GM21360 (cell line): ENCODE measurements around the gene KRT34.
"Not testable (repeated sequence)": the region's sequence is repeated elsewhere in the genome, so short reads cannot be mapped to it uniquely, and the experiment has no call there.

ENCODE experiments used
- ATAC-seq: cut with Tn5 transposase; IDR thresholded peaks from one replicate; pipeline ENCODE4 v1.9.1; 2021; ENCODE audit warnings: mild to moderate bottlenecking, moderate library complexity; ENCODE audit not compliant: unreplicated experiment

Gene KRT34

GRCh38 chr17:41381943-41382342 is at the start of gene KRT34:
TSS of gene KRT34 (minus strand) at chr17:41382306. CDS start at chr17:41382246, 60 bp downstream.
- not testable (repeated sequence) for ATAC-seq

GRCh38 chr17:41430376-41430775 is 48.3 kb upstream of the KRT34 start:
- ATAC-seq: not testable (repeated sequence)

- no peak for ATAC-seq
These were observed 47.6 kb upstream of the KRT34 start for GRCh38 chr17:41429667-41430066.

- ATAC-seq: no peak
These were observed 46.6 kb upstream of the KRT34 start for GRCh38 chr17:41428591-41429291.

GRCh38 chr17:41424111-41424635 is 42.1 kb upstream of the KRT34 start, which contains the start of gene KRT37:
TSS of gene KRT37 (minus strand) at chr17:41424585. CDS start at chr17:41424523, 62 bp downstream.
- no peak for ATAC-seq

- not testable (repeated sequence) for ATAC-seq
These were observed 40.5 kb upstream of the KRT34 start for GRCh38 chr17:41422586-41422985.

GRCh38 chr17:41421617-41422016 is 39.5 kb upstream of the KRT34 start:
- ATAC-seq: no peak

- ATAC-seq: no peak
These were observed 39.0 kb upstream of the KRT34 start for GRCh38 chr17:41421116-41421515.

GRCh38 chr17:41420134-41420533 is 38.0 kb upstream of the KRT34 start:
- no peak for ATAC-seq

- no peak for ATAC-seq
These were observed 37.6 kb upstream of the KRT34 start for GRCh38 chr17:41419716-41420115.

- ATAC-seq: no peak
These were observed 36.2 kb upstream of the KRT34 start for GRCh38 chr17:41418116-41418860.

- ATAC-seq: no peak
These were observed 35.5 kb upstream of the KRT34 start for GRCh38 chr17:41417576-41418015.

GRCh38 chr17:41417127-41417526 is 35.0 kb upstream of the KRT34 start:
- ATAC-seq: no peak

GRCh38 chr17:41416479-41416878 is 34.4 kb upstream of the KRT34 start:
- no peak for ATAC-seq

- no peak for ATAC-seq
These were observed 33.8 kb upstream of the KRT34 start for GRCh38 chr17:41415833-41416335.

- no peak for ATAC-seq
These were observed 33.3 kb upstream of the KRT34 start for GRCh38 chr17:41415411-41415810.

- ATAC-seq: no peak
These were observed 31.9 kb upstream of the KRT34 start for GRCh38 chr17:41413982-41414381.

- no peak for ATAC-seq
These were observed 31.3 kb upstream of the KRT34 start for GRCh38 chr17:41413353-41413957.

GRCh38 chr17:41411072-41411840 is 29.1 kb upstream of the KRT34 start:
- ATAC-seq: no peak

GRCh38 chr17:41407226-41407625 is 25.1 kb upstream of the KRT34 start:
- no peak for ATAC-seq
